Astrocyte of the cerebellum (primary cell): ENCODE data around the gene FOXK2.
"Not testable (repeated sequence)": the region's sequence is repeated elsewhere in the genome, so short reads cannot be mapped to it uniquely, and the experiment has no call there.

Experiments used
- DNase-seq: peaks from one replicate; pipeline ENCODE4 v3.0.0-alpha.2; 2011; ENCODE audit warnings: low read depth
- H3K4me3 ChIP-seq: 2 replicates; pipeline ENCODE4 v1.5.1; 2011; ENCODE audit warnings: mild to moderate bottlenecking, low read depth, low read length, moderate library complexity
- CTCF ChIP-seq: IDR thresholded peaks from 2 replicates; pipeline ENCODE4 v1.5.1; 2012; ENCODE audit warnings: low read length, low read depth, moderate library complexity, mild to moderate bottlenecking; ENCODE audit errors: missing control alignments
- in situ Hi-C: cut with HindIII; loops from 2 replicates; pipeline ENCODE4 v1.10.0; 2017; ENCODE audit warnings: low sequenced_read_pairs

Gene FOXK2

GRCh38 chr17:82559566-82560251, 40.2 kb downstream of the FOXK2 start:
- DNase-seq, result no peak
- in situ Hi-C loops, result no loop called here
- no peak for TF ChIP-seq CTCF
- H3K4me3 ChIP-seq, result no peak overlapping the region

GRCh38 chr17:82560252-82560642, 40.7 kb downstream of the FOXK2 start:
- no peak overlapping the region for H3K4me3 ChIP-seq
- in situ Hi-C loops, result no loop called here
- no peak for DNase-seq
- TF ChIP-seq CTCF, result no peak

GRCh38 chr17:82560802-82561428, 41.4 kb downstream of the FOXK2 start:
- in situ Hi-C loops, result no loop called here
- DNase-seq, result no peak
- H3K4me3 ChIP-seq, result no peak overlapping the region
- TF ChIP-seq CTCF, result no peak

- in situ Hi-C loops, result no loop called here
- no peak for TF ChIP-seq CTCF
- DNase-seq, result no peak
- no peak overlapping the region for H3K4me3 ChIP-seq
Measured at GRCh38 chr17:82561429-82562035, 42.0 kb downstream of the FOXK2 start.

- DNase-seq, H3K4me3 ChIP-seq, in situ Hi-C loops: not testable (repeated sequence)
Measured at GRCh38 chr17:82562718-82563220, 43.2 kb downstream of the FOXK2 start.

- no peak for TF ChIP-seq CTCF
- no peak for DNase-seq
- in situ Hi-C loops, result no loop called here
- H3K4me3 ChIP-seq, result no peak overlapping the region
Measured at GRCh38 chr17:82563318-82563717, 43.8 kb downstream of the FOXK2 start.

GRCh38 chr17:82563745-82564144, 44.2 kb downstream of the FOXK2 start:
- in situ Hi-C loops, DNase-seq, H3K4me3 ChIP-seq: not testable (repeated sequence)
